Testis (tissue), 3 donors: Measurements from ENCODE around the gene ZPBP2. TPM values are rescaled to one million over a fixed set of nuclear protein-coding genes. Genes with fewer than 3 reads are reported as not detected.
"Not testable (repeated sequence)": the region's sequence is repeated elsewhere in the genome, so short reads cannot be mapped to it uniquely, and the experiment has no call there.

Experiments used
- DNase-seq: peaks from one replicate; pipeline ENCODE4 v3.0.0-alpha.2; 2019
- H3K27ac ChIP-seq, 2 donors: fragments of 200-600 bp; sonication (generic); one replicate each; pipeline ENCODE4 v1.5.1; 2019
- H3K27me3 ChIP-seq: fragments of 200-600 bp; sonication (generic); one replicate; pipeline ENCODE4 v1.5.1; 2019
- H3K36me3 ChIP-seq: fragments of 200-600 bp; sonication (generic); one replicate; pipeline ENCODE4 v1.5.1; 2017; ENCODE audit warnings: low read depth; ENCODE audit errors: missing control alignments
- H3K4me1 ChIP-seq: fragments of 200-600 bp; sonication (generic); one replicate; pipeline ENCODE4 v1.5.1; 2019
- H3K4me3 ChIP-seq, 2 donors: fragments of 200-600 bp; sonication (generic); one replicate each; pipeline ENCODE4 v1.5.1; 2017 to 2019
- H3K9me3 ChIP-seq: fragments of 200-600 bp; sonication (generic); one replicate; pipeline ENCODE4 v1.5.1; 2017
- CTCF ChIP-seq, 3 experiments: fragments of 450-650 bp in 2 of 3; fragments of 200-600 bp in 1 of 3; sonication (generic) in 1 of 3; IDR thresholded peaks; one replicate each; pipeline ENCODE4 v1.5.1; 2016 to 2019; ENCODE audit warnings: antibody characterized with exemption in 3 of 3, mild to moderate bottlenecking in 2 of 3, moderate library complexity in 1 of 3
- POLR2A ChIP-seq: fragments of 450-650 bp; IDR thresholded peaks from one replicate; pipeline ENCODE4 v1.6.1; 2017; ENCODE audit warnings: antibody characterized with exemption, mild to moderate bottlenecking, moderate library complexity
- WGBS, 2 donors: methylation state at CpG; one replicate each; pipeline ENCODE4 v1.1.5; 2018; 5-methylcytosine and 5-hydroxymethylcytosine counted together
- intact Hi-C: fragments of 100-400 bp; cut with DNase I; formaldehyde crosslinking; loops from one replicate; pipeline ENCODE4 v1.15.1; 2023; ENCODE audit warnings: low total_unique reads
- polyA plus RNA-seq: library from polyadenylated mRNA; stranded (reverse); fragments of 350-450 nt; fragmentation: Illumina TruSeq; extraction: RNeasy Lipid Tissue Mini Kit (QIAGEN cat#74804); gene quantifications from one replicate; pipeline ENCODE4 v1.2.3, GENCODE V29; 2014; ENCODE audit warnings: low read depth, low replicate concordance; ENCODE audit not compliant: insufficient read depth
- total RNA-seq, 2 donors: library from RNA; depleted of rRNA; stranded (reverse); fragments of >200 nt; gene quantifications; one replicate each; pipeline ENCODE4 v1.2.3, GENCODE V29; 2016

The ZPBP2 gene
- total and polyA plus RNA-seq, 3 donors from 2014 or later: 45.1 to 224 (median 63.1) TPM

GRCh38 chr17:39841134-39841683, 26.8 kb upstream of the ZPBP2 start:
- TF ChIP-seq POLR2A (no peak), CTCF (IDR thresholded peaks at IDR 0.05) (no peak)
- no peaks in the 10 kb centered on the region for H3K36me3 ChIP-seq
- H3K27ac ChIP-seq: no peak overlapping the region
- no peaks in the 10 kb centered on the region for H3K9me3 ChIP-seq
- H3K4me1 ChIP-seq: no peaks in the 10 kb centered on the region
- intact Hi-C loops: no loop called here
- DNase-seq: no peak
- H3K27me3 ChIP-seq: no peaks in the 10 kb centered on the region
- H3K4me3 ChIP-seq: no peak overlapping the region
- 63 to 76% methylated on average over 2 of the region's 2 CpGs for WGBS, 2 donors

DNA sequence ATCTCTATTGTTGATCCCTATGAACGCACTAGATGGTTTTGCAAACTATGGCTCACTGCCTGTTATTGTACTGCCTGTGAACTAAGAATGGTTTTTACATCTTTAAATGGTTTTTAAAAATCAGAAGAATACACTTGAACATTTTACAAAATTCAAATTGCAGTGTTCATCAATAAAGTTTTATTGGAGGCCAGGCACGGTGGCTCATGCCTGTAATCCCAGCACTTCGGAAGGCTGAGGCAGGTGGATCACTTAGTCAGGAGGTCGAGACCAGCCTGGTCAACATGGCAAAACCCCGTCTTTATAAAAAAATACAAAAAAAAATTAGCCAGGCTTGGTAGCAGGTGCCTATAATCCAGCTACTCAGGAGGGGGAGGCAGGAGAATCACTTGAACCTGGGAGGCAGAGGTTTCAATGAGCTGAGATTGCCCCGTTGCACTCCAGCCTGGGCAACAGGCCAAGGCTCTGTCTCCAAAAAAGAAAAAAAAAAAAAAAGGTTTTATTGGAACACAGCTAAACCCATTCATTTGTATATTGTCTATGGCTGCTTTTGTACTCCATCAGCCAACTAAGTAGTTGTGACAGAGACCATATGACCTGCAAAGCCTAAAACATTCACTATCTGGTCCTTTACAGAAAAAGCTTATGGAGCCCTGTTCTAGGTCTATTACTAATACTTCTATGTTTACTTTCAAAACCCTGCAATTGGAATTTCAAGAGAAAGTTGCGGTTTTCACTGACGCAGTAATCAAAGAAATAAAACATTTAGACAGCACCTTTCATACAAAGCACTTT, 22.8 kb upstream of the ZPBP2 start:
- Histone ChIP-seq H3K36me3 (no peaks in the 10 kb centered on the region), H3K4me1 (no peaks in the 10 kb centered on the region), H3K4me3 (no peak overlapping the region), H3K27ac (no peak overlapping the region), H3K9me3 (no peaks in the 10 kb centered on the region), H3K27me3 (no peaks in the 10 kb centered on the region)
- intact Hi-C loops: no loop called here
- TF ChIP-seq POLR2A (no peak), CTCF (IDR thresholded peaks at IDR 0.05) (no peak)
- 84% methylated on average over 8 of the region's 8 CpGs for WGBS, 2 donors
- no peak for DNase-seq

- Histone ChIP-seq H3K4me3 (no peak overlapping the region), H3K4me1 (no peaks in the 10 kb centered on the region), H3K9me3 (no peaks in the 10 kb centered on the region), H3K27ac (no peak overlapping the region), H3K27me3 (no peaks in the 10 kb centered on the region), H3K36me3 (no peaks in the 10 kb centered on the region)
- TF ChIP-seq POLR2A (no peak), CTCF (IDR thresholded peaks at IDR 0.05) (no peak)
- 87 to 89% methylated on average over 4 of the region's 4 CpGs for WGBS, 2 donors
- intact Hi-C loops: no loop called here
- no peak for DNase-seq
Observed at GRCh38 chr17:39846205-39846604, 21.8 kb upstream of the ZPBP2 start.

- Histone ChIP-seq H3K9me3 (no peaks in the 10 kb centered on the region), H3K4me3 (no peak overlapping the region), H3K4me1 (no peaks in the 10 kb centered on the region), H3K36me3 (no peaks in the 10 kb centered on the region), H3K27ac (no peak overlapping the region), H3K27me3 (no peaks in the 10 kb centered on the region)
- 77 to 84% methylated on average over 4 of the region's 4 CpGs for WGBS, 2 donors
- no peak for TF ChIP-seq POLR2A
- no peak for TF ChIP-seq CTCF (IDR thresholded peaks at IDR 0.05)
- intact Hi-C loops: no loop called here
- DNase-seq: no peak
Observed at GRCh38 chr17:39848600-39848999, 19.4 kb upstream of the ZPBP2 start.

DNA sequence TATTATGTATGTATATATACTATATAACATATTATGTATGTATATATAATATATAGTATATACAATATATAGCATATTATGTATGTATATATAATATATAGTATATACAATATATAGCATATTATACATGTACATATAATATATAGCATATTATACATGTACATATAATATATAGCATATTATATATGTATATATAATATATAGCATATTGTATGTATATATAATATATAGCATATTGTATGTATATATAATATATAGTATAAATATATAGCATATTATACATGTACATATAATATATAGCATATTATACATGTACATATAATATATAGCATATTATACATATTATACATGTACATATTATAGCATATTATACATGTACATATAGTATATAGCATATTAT, 17.8 kb upstream of the ZPBP2 start:
- H3K9me3 ChIP-seq, DNase-seq, intact Hi-C loops, H3K27ac ChIP-seq, H3K27me3 ChIP-seq, H3K4me3 ChIP-seq, H3K4me1 ChIP-seq, H3K36me3 ChIP-seq: not testable (repeated sequence)
